Small intestine (tissue), 7 donors: ENCODE results near the gene BDH1. TPM values are rescaled to one million over a fixed set of nuclear protein-coding genes. Genes with fewer than 3 reads are reported as not detected.

ENCODE experiments used
- DNase-seq, 2 donors: peaks; one replicate each; pipeline versions ENCODE4 v3.0.0 to v3.0.0-alpha.2; 2013
- FAIRE-seq: peaks from 2 replicates; lab custom pipeline; 2012; peaks lifted over from hg19 to GRCh38; lab: Jason Lieb, UNC
- H3K27ac ChIP-seq, 3 donors: one replicate each; pipeline ENCODE4 v1.5.1; 2013; ENCODE audit warnings: low read length in 2 of 3, mild to moderate bottlenecking in 2 of 3, control low read depth in 1 of 3, inconsistent platforms in 1 of 3, low read depth in 1 of 3, moderate library complexity in 1 of 3
- H3K27me3 ChIP-seq, 3 donors: one replicate each; pipeline ENCODE4 v1.6.1; 2013; ENCODE audit warnings: low read length in 3 of 3, inconsistent platforms in 1 of 3; ENCODE audit not compliant: control insufficient read depth in 3 of 3, insufficient read depth in 3 of 3
- H3K36me3 ChIP-seq, 3 donors: one replicate each; pipeline ENCODE4 v1.6.1; 2013; ENCODE audit warnings: low read length in 3 of 3, inconsistent platforms in 1 of 3, low read depth in 1 of 3, mild to moderate bottlenecking in 1 of 3, moderate library complexity in 1 of 3; ENCODE audit not compliant: control insufficient read depth in 3 of 3, insufficient read depth in 2 of 3
- H3K4me1 ChIP-seq, 3 donors: one replicate each; pipeline ENCODE4 v1.6.1; 2013; ENCODE audit warnings: low read length in 2 of 3, inconsistent platforms in 1 of 3, low read depth in 1 of 3, mild to moderate bottlenecking in 1 of 3, moderate library complexity in 1 of 3; ENCODE audit not compliant: control insufficient read depth in 3 of 3, insufficient read depth in 2 of 3
- H3K4me3 ChIP-seq, 3 donors: one replicate each; pipeline ENCODE4 v1.5.1; 2013; ENCODE audit warnings: low read length in 3 of 3, control low read depth in 1 of 3, inconsistent platforms in 1 of 3, low read depth in 1 of 3, mild to moderate bottlenecking in 1 of 3, moderate library complexity in 1 of 3
- H3K9me3 ChIP-seq, 2 donors: one replicate each; pipeline ENCODE4 v1.6.1; 2013; ENCODE audit warnings: low read depth in 1 of 2, low read length in 1 of 2; ENCODE audit not compliant: control insufficient read depth in 2 of 2, insufficient read depth in 1 of 2
- WGBS, 3 donors: extraction: QIAGEN DNeasy Blood & Tissue Kit; methylation state at CpG; one replicate each; pipeline ENCODE4 v1.1.7; 2013; 5-methylcytosine and 5-hydroxymethylcytosine counted together
- polyA plus RNA-seq, 4 donors: library from polyadenylated mRNA; stranded (reverse) in 3 of 4; unstranded in 1 of 4; fragments of 200-250 nt in 3 of 4; fragments of 120-200 nt in 1 of 4; gene quantifications; one replicate each; pipeline versions ENCODE4 v1.2.1 to v1.2.3, GENCODE V29; 2013
- donor health status: healthy with polysubstance abuse.
- donor health status: control.
- donor health status: control.
- donor health status: Bipolar disorder and iron deficiency.
- donor health status: healthy.

BDH1 gene
- polyA plus RNA-seq, 4 donors, result 71.1 to 101 (median 91.4) TPM

GRCh38 chr3:197564097-197564843, 8.5 kb upstream of the BDH1 start:
- Histone ChIP-seq H3K27ac (no peak overlapping the region), H3K4me3 (no peak overlapping the region), H3K36me3 (no peaks in the 10 kb centered on the region), H3K9me3 (peaks cover 0 to 8% of the 10 kb centered on the region in 2 donors), H3K4me1 (peaks cover 0 to 12% (median 2%) of the 10 kb centered on the region in 3 donors), H3K27me3 (no peaks in the 10 kb centered on the region)
- 67 to 74% (median 70%) methylated on average over 1 of the region's 1 CpG for WGBS, 3 donors
- FAIRE-seq, result no peak
- no peak for DNase-seq

- H3K4me3 ChIP-seq, result no peak overlapping the region
- no peaks in the 10 kb centered on the region for H3K36me3 ChIP-seq
- DNase-seq, result no peak
- H3K27me3 ChIP-seq, result no peaks in the 10 kb centered on the region
- no peak for FAIRE-seq
- 83 to 84% (median 84%) methylated on average over 6 of the region's 6 CpGs for WGBS, 3 donors
- no peak overlapping the region for H3K27ac ChIP-seq
- H3K4me1 ChIP-seq, result peaks cover 0 to 26% (median 2%) of the 10 kb centered on the region in 3 donors
- H3K9me3 ChIP-seq, result peaks cover 0 to 8% of the 10 kb centered on the region in 2 donors
These were observed 6.9 kb upstream of the BDH1 start for GRCh38 chr3:197562398-197563251.

- no peak for FAIRE-seq
- WGBS, 3 donors, result 72 to 90% (median 76%) methylated on average over 5 of the region's 5 CpGs
These were observed 6.2 kb upstream of the BDH1 start for GRCh38 chr3:197561926-197562325.

GRCh38 chr3:197559651-197560050, 3.9 kb upstream of the BDH1 start:
- H3K4me1 ChIP-seq, result peaks cover 0 to 26% (median 2%) of the 10 kb centered on the region in 3 donors
- H3K27me3 ChIP-seq, result no peaks in the 10 kb centered on the region
- no peaks in the 10 kb centered on the region for H3K36me3 ChIP-seq
- DNase-seq (peak in 1 of 2 donors; percentile 68), FAIRE-seq (no peak)
- WGBS, 3 donors, result 16 to 53% (median 42%) methylated on average over 3 of the region's 3 CpGs
- no peak overlapping the region for H3K4me3 ChIP-seq
- H3K9me3 ChIP-seq, result peaks cover 0 to 4% of the 10 kb centered on the region in 2 donors
- peak overlapping the region in 1 of 3 donors; percentile 72 for H3K27ac ChIP-seq

More at GRCh38 chr3:197561926-197562325, 6.2 kb upstream of the BDH1 start:
- H3K27ac ChIP-seq, result no peak overlapping the region
- no peak overlapping the region for H3K4me3 ChIP-seq
- H3K9me3 ChIP-seq, result peaks cover 0 to 8% of the 10 kb centered on the region in 2 donors
- H3K4me1 ChIP-seq, result peaks cover 0 to 26% (median 2%) of the 10 kb centered on the region in 3 donors
- no peaks in the 10 kb centered on the region for H3K27me3 ChIP-seq
- no peak for DNase-seq
- H3K36me3 ChIP-seq, result no peaks in the 10 kb centered on the region

GRCh38 chr3:197554562-197555280, 1.0 kb downstream of the BDH1 start:
- H3K27me3 ChIP-seq, result no peaks in the 10 kb centered on the region
- DNase-seq (peak; percentile 98), FAIRE-seq (no peak)
- 0 to 1% (median 0%) methylated on average over 55 to 60 of the region's 60 CpGs for WGBS, 3 donors
- H3K27ac ChIP-seq, result peak overlapping the region; percentile 96 to 98 (median 98)
- H3K4me1 ChIP-seq, result peaks cover 0 to 24% (median 4%) of the 10 kb centered on the region in 3 donors
- H3K9me3 ChIP-seq, result no peaks in the 10 kb centered on the region
- H3K36me3 ChIP-seq, result peaks cover 0 to 12% (median 0%) of the 10 kb centered on the region in 3 donors
- H3K4me3 ChIP-seq, result peak overlapping the region; percentile 59 to 90 (median 89)

GRCh38 chr3:197554196-197554561, 1.6 kb downstream of the BDH1 start:
- DNase-seq (no peak), FAIRE-seq (no peak)
- Histone ChIP-seq H3K4me1 (peaks cover 0 to 22% (median 2%) of the 10 kb centered on the region in 3 donors), H3K4me3 (peak overlapping the region in 2 of 3 donors; percentile 89 to 90), H3K27me3 (no peaks in the 10 kb centered on the region), H3K36me3 (peaks cover 0 to 15% (median 0%) of the 10 kb centered on the region in 3 donors), H3K27ac (peak overlapping the region; percentile 77 to 98 (median 96)), H3K9me3 (no peaks in the 10 kb centered on the region)
- 24 to 37% (median 32%) methylated on average over 10 of the region's 10 CpGs for WGBS, 3 donors

GRCh38 chr3:197552198-197552597, 3.6 kb downstream of the BDH1 start:
- H3K27ac ChIP-seq, result no peak overlapping the region
- H3K4me3 ChIP-seq, result no peak overlapping the region
- DNase-seq (no peak), FAIRE-seq (no peak)
- H3K36me3 ChIP-seq, result peaks cover 0 to 18% (median 0%) of the 10 kb centered on the region in 3 donors
- H3K9me3 ChIP-seq, result no peaks in the 10 kb centered on the region
- WGBS, 3 donors, result 97 to 98% (median 97%) methylated on average over 6 of the region's 6 CpGs
- H3K4me1 ChIP-seq, result peaks cover 0 to 21% (median 2%) of the 10 kb centered on the region in 3 donors
- H3K27me3 ChIP-seq, result no peaks in the 10 kb centered on the region

GRCh38 chr3:197550489-197550888, 5.3 kb downstream of the BDH1 start:
- H3K4me1 ChIP-seq, result peaks cover 0 to 32% (median 5%) of the 10 kb centered on the region in 3 donors
- H3K27me3 ChIP-seq, result no peaks in the 10 kb centered on the region
- FAIRE-seq (no peak), DNase-seq (no peak)
- no peaks in the 10 kb centered on the region for H3K9me3 ChIP-seq
- H3K27ac ChIP-seq, result no peak overlapping the region
- peaks cover 0 to 25% (median 0%) of the 10 kb centered on the region in 3 donors for H3K36me3 ChIP-seq
- WGBS, 3 donors, result 73 to 82% (median 75%) methylated on average over 9 of the region's 9 CpGs
- no peak overlapping the region for H3K4me3 ChIP-seq
